ENCODE data around the gene CAP1.

DNA sequence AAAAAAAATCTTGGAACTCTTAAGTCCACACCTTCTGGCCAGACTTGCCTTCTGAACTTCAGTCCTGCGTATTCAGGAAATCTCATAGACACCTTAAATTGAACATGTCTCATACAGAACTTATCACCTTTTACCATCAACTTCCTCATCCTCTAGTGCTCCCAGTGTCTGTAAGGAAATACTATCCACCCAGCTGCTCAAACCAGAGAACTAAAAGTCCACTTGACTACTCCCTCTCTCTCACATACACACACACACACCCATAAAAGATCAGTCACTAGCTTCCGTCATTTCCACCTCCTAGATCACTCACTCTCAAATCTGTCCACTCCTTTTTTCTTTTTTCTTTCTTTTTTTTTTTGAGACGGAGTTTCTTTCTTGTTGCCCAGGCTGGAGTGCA lies 10.9 kb upstream of the CAP1 start:
- TF ChIP-seq, protein P1, sequence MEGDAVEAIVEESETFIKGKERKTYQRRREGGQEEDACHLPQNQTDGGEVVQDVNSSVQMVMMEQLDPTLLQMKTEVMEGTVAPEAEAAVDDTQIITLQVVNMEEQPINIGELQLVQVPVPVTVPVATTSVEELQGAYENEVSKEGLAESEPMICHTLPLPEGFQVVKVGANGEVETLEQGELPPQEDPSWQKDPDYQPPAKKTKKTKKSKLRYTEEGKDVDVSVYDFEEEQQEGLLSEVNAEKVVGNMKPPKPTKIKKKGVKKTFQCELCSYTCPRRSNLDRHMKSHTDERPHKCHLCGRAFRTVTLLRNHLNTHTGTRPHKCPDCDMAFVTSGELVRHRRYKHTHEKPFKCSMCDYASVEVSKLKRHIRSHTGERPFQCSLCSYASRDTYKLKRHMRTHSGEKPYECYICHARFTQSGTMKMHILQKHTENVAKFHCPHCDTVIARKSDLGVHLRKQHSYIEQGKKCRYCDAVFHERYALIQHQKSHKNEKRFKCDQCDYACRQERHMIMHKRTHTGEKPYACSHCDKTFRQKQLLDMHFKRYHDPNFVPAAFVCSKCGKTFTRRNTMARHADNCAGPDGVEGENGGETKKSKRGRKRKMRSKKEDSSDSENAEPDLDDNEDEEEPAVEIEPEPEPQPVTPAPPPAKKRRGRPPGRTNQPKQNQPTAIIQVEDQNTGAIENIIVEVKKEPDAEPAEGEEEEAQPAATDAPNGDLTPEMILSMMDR (IDR thresholded peaks at IDR 0.05), result no peak
- TF ChIP-seq ZFX (IDR thresholded peaks at IDR 0.05; ENCODE audit: borderline replicate concordance), result no peak
